Effector CD8-positive, alpha-beta T cell (primary cell): ENCODE results near the gene COL19A1.

Experiments used
- DNase-seq: peaks from one replicate; lab custom pipeline; 2025; lab: John Stamatoyannopoulos, UW

Gene COL19A1

DNA sequence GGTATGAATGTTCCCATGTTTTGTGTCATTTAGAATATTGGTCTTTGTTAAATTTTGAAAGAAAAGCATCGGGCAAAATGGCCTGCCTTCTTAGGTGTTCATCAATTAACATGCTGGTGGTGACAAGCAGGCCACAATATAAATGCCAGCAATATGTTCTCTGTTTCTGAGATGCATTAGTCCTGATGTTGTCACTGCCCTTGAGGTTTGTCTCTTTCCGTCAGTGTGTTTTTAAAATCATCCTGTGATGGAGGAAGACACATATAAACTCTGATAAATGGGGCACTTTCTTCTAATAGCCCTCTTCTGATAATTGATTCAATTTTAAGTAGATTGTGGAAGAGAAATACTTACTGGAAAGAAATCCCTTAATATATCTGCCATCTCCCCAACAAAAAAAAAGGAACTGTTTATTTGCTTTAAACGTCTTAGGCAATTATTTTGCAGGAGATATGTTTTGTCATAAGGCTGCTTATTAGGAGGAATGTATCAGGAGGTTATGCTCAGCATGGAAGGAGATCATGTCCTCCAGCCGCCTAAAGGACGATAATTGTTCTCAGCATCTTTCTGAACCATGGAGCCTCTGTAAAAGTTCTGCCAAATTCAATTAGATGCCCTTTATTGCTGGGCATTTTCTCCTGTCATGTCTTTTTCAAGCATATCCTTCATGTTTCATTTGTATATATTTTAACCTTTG is 302.5 kb downstream of the COL19A1 start:
- no peak for DNase-seq

- no peak for DNase-seq
Observed at GRCh38 chr6:70171236-70171635, 304.9 kb downstream of the COL19A1 start.

GRCh38 chr6:70172252-70172651 is 305.9 kb downstream of the COL19A1 start:
- DNase-seq: no peak

- no peak for DNase-seq
Observed at GRCh38 chr6:70175770-70176169, 309.4 kb downstream of the COL19A1 start.

GRCh38 chr6:70176842-70177550 is 310.6 kb downstream of the COL19A1 start:
- no peak for DNase-seq

DNA sequence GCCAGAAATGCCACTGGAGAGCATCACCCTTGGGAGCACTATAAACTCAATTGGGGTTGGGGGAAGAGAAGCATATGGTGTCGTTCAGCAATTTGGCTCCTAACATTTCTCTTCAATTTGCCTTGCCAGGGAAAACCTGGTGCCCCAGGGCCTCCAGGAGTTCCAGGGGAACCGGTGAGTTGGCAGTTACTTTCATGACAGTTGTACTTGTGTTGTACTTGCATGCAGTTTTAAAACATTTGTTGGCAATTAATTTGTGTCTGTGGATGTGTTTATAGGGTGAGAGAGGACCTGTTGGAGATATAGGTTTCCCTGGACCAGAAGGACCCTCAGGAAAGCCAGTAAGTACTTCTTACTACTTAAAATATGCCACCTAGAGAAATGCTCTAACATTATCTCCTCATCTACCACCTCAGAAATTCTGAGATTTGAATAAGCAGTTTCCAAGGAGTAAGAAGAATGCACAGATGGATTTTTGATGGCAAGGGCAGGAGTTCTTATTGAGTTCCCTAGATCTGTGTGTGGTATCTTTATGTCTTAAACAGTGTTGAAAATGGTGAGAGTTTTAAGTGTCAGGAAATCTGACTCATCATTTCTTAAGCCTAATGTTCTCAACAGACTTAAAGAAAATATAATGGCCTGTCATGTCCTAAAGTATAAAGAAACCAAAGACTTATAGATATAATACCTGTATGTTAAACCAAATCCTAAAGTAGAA is 314.0 kb downstream of the COL19A1 start:
- DNase-seq: no peak

DNA sequence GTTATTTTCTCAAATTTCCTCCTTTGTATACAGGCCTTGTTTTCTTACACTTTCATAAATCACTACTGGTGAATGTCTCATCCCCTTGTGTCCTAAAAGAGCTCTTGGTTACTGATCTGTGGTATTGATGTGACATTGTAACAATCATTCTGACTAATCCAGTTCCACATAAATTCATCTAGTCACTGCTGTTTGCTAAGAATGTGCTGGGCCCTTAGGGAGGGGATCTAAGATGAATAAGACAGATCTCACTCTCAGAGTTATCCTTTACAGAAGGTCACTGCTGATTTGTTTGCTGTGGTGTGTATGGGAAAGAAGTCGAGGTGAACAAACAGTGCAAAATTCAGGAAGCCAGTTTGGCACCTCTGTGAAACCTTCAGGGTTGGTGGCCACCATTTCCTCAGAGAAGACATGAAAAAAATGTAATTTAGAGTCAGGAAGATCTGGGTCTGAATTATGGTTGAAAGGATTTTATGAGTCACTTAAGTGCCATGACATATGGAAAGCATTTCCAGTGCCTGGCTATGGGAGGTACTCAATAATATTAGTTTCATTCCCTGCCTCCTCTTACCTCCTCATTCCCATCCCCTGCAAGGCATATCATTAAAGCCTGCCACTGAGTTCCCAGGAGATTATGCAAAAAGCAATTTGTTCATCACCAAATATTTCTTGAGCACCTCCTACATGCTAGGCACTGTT is 314.7 kb downstream of the COL19A1 start:
- DNase-seq: no peak

DNA sequence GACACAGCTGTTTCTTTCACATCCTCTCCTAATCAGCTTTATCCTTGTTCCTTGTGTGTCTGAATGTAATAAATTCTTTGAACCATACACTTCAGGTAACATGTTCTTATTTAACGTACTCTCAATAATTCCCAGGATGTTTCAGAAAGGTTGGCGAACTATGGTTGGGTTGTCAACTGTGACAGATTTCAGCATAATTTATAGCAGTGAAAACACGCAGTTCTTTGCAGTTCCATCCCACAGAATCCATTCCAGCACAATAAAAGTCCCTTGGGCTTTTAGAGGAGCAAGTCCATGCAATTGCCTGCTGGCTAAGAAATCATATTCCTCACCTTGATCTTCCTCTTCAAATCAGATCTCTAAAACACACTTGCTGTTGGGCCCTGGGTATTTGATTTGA is 317.2 kb downstream of the COL19A1 start:
- DNase-seq: no peak

DNA sequence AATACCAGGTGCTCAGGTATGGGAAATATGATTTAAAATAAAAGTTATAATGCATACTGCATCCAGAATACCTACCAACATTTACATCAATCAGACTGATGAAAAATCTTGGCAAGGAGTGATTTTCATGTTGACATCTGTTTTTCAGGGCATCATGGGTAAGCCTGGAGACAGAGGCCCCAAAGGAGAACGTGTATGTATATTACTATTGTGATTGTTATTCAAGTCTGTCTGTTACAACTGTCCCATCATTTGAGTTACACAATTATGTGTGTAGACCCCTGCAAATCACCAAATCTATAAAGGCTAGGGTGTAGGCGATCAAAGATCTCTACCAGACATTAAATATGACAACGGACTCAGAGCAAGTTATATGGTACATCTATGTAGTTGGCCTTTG is 318.4 kb downstream of the COL19A1 start:
- no peak for DNase-seq

- no peak for DNase-seq
Observed at GRCh38 chr6:70186461-70186860, 320.1 kb downstream of the COL19A1 start.

DNA sequence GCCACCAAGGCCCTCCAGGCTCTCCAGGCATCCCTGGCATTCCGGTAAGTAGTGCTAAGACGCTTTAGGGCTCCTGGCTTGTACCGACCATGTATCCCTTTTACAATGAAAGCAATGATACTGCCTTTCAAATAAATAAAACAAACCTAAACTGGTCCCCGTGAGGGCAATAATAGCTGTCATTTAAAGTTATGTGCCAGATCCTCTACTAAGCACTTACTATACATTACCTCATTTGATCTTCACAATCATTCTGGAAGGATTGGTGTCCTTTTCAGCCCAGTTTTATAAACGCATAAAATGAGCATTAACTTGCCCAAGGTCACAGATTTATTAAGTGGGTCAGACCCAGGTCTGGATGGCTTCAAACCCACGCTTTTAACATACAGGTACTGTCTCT is 321.8 kb downstream of the COL19A1 start:
- no peak for DNase-seq

DNA sequence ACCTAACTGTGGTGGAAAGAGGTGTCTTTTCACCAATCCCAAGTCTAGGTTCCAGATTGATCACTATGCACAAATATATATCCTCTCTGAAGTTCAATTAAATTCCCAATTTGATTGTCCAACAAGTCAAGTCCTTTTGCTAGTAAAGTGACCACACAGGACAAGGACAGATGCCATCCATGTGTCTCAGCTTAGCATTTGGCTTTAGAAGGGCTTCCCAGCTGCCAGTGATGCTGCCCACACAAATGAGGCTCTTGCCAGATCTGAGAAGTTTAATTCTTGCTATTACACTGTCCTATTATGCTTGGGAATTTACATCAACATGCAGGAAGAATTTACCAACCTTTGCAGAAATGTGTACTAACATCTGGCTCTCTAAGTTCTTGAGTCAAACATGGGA is 328.1 kb downstream of the COL19A1 start:
- DNase-seq: no peak

DNA sequence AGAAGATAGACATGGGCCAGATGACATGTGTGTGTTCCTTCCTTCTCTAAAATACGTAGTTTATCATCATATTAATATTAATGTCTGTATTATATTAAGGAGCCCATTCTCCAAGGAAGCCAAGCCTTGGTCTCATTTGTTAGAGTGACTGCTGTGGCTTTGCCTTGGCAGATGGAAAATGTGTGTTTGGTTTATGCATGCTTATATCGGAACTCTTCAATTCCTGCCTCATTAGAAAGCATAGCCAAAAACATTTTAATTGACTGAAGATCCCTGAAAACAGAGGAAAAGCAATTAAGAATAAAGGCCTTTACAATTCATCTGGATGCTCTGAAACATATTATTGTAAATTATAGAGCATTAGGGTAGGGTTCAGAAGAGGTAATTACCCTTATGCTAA is 330.2 kb downstream of the COL19A1 start:
- no peak for DNase-seq

- DNase-seq: no peak
Observed at GRCh38 chr6:70198785-70199184, 332.4 kb downstream of the COL19A1 start.

- DNase-seq: no peak
Observed at GRCh38 chr6:70208235-70208790, 342.0 kb downstream of the COL19A1 start.

DNA sequence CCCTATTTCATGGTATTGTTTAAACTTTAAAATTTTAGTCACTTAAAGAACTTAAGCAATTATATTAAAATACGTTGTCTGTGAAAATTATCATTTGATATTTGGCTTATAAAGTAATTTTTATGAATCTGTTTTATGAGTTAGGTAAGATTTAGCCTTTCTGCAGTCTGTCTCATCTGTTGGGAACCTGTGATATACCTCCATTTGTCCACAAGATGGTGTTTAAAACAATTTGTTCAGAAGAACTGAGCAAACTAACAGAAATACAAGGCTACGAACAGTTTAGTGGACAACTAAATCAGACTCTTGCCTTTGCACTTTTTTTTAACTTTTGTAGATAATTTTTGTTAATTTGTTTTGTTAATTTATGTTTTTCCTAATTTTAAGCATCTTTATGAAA is 344.1 kb downstream of the COL19A1 start:
- no peak for DNase-seq

DNA sequence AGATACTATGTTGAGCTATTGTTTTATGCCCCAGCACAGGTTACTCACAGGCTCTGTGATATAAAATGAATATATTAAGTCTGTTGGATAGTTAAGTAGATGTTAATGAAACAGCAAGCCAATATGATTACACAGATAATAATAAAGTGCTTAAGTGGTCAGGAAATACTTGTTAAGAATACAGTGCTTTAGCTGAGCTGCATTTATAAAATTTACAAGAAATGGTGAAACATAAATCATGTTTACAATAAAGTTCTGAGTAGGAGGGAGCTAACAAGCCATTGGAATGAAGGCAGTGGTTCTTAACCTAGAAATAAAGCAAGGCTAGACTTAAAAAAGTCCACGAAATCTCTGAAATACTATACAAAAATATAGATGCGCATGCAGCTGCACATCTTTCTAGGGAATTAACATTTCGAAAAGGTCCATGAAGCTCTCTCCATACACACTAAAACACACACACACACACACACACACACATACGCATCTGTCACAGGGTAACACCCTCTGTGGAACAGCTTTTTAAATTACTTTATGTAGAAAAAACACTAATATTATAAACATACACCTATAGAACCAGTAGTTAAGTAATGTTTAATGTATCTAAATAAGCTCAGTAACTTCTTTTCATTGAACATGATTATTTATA is 349.2 kb downstream of the COL19A1 start:
- no peak for DNase-seq

- no peak for DNase-seq
Observed at GRCh38 chr6:70216767-70217166, 350.4 kb downstream of the COL19A1 start.

GRCh38 chr6:70219943-70220613 is 353.7 kb downstream of the COL19A1 start:
- DNase-seq: no peak

GRCh38 chr6:70221025-70221714 is 354.8 kb downstream of the COL19A1 start:
- DNase-seq: no peak
